RWPE2 (cell line): ENCODE data around the gene APLNR.
"Not testable (repeated sequence)": the region's sequence is repeated elsewhere in the genome, so short reads cannot be mapped to it uniquely, and the experiment has no call there.

Experiments used
- ATAC-seq: fragments of 200-7000 bp; cut with Tn5 transposase; 3 replicates; pipeline ENCODE4 v1.9.1; 2021; ENCODE audit warnings: low read depth
- DNase-seq: peaks from one replicate; pipeline ENCODE4 v3.0.0-alpha.2; 2020; ENCODE audit warnings: low spot score
- H3K27ac ChIP-seq: fragments of 450-650 bp; 2 replicates; pipeline ENCODE4 v1.5.1; 2017; ENCODE audit warnings: mild to moderate bottlenecking; ENCODE audit not compliant: poor library complexity, severe bottlenecking
- H3K27me3 ChIP-seq: fragments of 250-450 bp; sonication (Bioruptor Pico); 2 replicates; pipeline ENCODE4 v1.5.1; 2021; ENCODE audit warnings: mild to moderate bottlenecking, moderate library complexity; ENCODE audit not compliant: insufficient read depth, poor library complexity, severe bottlenecking
- H3K36me3 ChIP-seq: fragments of 250-450 bp; sonication (Bioruptor Pico); 2 replicates; pipeline ENCODE4 v1.5.1; 2020; ENCODE audit warnings: low read depth, mild to moderate bottlenecking, moderate library complexity
- H3K4me1 ChIP-seq: fragments of 250-450 bp; sonication (Bioruptor Pico); 2 replicates; pipeline ENCODE4 v1.5.1; 2021; ENCODE audit warnings: mild to moderate bottlenecking, moderate library complexity; ENCODE audit not compliant: insufficient read depth, poor library complexity, severe bottlenecking
- H3K4me3 ChIP-seq: fragments of 250-450 bp; sonication (Bioruptor Pico); 2 replicates; pipeline ENCODE4 v1.5.1; 2021; ENCODE audit warnings: mild to moderate bottlenecking, moderate library complexity; ENCODE audit not compliant: severe bottlenecking
- H3K9me3 ChIP-seq: fragments of 250-450 bp; sonication (Bioruptor Pico); 2 replicates; pipeline ENCODE4 v1.5.1; 2021; ENCODE audit warnings: mild to moderate bottlenecking, moderate library complexity; ENCODE audit not compliant: severe bottlenecking
- TF ChIP-seq, protein P1 (sequence below): fragments of 450-650 bp; IDR thresholded peaks from one replicate; pipeline ENCODE4 v1.5.1; 2017; ENCODE audit warnings: mild to moderate bottlenecking, moderate library complexity; ENCODE audit not compliant: poor library complexity, severe bottlenecking

Gene APLNR

DNA sequence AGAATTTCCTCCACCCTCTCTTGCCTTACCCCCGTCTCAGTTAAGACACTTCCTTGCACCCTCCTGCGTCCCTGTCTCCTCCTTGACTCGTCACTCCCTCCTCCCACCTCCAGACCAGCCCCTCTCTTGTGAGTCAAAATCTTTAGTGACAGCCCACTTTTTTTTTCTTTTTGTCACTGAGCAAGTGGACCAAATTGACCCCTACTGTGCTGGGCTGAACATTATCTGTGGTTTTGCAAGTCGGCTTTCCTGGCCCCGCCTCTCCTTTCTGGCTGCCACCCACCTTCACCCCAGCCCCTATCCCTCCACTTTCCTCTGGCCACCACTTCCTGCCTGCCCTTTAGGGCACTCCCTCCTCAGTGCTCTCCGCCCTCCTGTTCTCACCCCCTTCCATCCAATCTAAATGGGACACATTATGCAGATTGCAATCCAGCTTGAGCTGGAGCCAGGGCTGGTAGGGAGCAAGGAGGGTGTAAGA lies at the start of gene APLNR:
APLNR (minus strand) TSS at position 47 of the 478 bp plus-strand sequence. CDS start 246 bp downstream, outside the sequence.
- peaks cover 12% of the 10 kb centered on the region for H3K27me3 ChIP-seq
- no peaks in the 10 kb centered on the region for H3K4me1 ChIP-seq
- no peak within 1 kb of the TSS for H3K4me3 ChIP-seq
- TF ChIP-seq, protein P1, sequence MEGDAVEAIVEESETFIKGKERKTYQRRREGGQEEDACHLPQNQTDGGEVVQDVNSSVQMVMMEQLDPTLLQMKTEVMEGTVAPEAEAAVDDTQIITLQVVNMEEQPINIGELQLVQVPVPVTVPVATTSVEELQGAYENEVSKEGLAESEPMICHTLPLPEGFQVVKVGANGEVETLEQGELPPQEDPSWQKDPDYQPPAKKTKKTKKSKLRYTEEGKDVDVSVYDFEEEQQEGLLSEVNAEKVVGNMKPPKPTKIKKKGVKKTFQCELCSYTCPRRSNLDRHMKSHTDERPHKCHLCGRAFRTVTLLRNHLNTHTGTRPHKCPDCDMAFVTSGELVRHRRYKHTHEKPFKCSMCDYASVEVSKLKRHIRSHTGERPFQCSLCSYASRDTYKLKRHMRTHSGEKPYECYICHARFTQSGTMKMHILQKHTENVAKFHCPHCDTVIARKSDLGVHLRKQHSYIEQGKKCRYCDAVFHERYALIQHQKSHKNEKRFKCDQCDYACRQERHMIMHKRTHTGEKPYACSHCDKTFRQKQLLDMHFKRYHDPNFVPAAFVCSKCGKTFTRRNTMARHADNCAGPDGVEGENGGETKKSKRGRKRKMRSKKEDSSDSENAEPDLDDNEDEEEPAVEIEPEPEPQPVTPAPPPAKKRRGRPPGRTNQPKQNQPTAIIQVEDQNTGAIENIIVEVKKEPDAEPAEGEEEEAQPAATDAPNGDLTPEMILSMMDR, result no peak
- DNase-seq, result no peak
- no peaks in the 10 kb centered on the region for H3K36me3 ChIP-seq
- peak; percentile 13; the same call in 1 of the 3 replicates for ATAC-seq
- H3K27ac ChIP-seq, result no peak within 1 kb of the TSS
- no peaks in the 10 kb centered on the region for H3K9me3 ChIP-seq

DNA sequence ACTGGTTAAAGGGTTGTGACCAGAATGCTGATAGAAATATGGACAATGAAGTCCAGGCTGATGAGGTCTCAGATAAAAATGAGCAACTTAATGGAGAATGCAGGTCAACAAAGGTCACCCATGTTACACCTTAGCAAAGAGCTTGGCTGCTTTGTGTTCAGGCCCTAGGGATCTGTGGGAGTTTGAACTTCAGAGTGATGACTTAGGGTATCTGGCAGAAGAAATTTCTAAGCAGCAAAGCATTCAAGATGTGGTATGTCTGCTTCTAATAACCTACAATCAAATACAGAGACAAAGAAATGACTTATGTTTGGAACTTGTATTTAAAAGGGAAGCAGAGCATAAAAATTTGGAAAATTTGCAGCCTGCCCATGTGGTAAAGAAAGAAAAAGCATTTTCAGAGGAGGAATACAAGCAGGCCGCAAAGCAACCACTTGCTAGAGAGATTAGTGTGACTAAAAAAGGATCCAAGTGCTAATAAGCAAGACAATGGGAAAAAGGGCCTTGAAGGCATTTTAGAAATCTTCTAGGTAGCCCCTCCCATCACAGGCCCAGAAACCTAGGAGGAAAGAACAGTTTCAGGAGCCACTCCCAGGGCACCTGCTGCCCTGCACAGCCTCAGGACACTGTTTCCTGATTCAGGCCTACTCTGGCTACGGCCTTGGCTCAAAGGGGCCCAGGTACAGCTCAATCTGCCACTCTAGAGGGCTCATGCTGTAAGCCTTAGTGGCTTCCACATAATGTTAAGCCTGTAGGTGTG lies 46.4 kb upstream of the APLNR start:
- H3K4me3 ChIP-seq, result no peak overlapping the region
- no peak overlapping the region for H3K27ac ChIP-seq
- peaks cover 24% of the 10 kb centered on the region for H3K4me1 ChIP-seq
- ATAC-seq (no peak), DNase-seq (no peak)
- no peaks in the 10 kb centered on the region for H3K9me3 ChIP-seq
- H3K36me3 ChIP-seq, result no peaks in the 10 kb centered on the region
- TF ChIP-seq, protein P1, result no peak
- H3K27me3 ChIP-seq, result no peaks in the 10 kb centered on the region

DNA sequence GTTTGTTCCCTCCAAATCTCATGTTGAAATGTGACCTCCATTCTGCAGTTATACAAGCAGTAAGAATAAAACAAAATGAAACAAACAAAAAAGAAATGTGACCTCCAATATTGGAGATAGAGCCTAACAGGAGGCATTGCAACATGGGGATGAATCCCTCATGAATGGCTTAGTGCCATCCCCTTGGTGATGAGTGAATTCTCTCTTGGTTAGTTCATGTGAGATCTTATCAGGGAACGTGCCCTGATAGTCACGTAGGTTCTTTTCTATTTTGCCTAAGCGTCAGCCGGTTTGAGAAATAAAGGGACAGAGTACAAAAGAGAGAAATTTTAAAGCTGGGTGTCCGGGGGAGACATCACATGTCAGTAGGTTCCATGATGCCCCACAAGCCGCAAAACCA lies 44.5 kb upstream of the APLNR start:
- not testable (repeated sequence) for H3K27me3 ChIP-seq, H3K27ac ChIP-seq, DNase-seq, H3K9me3 ChIP-seq, ATAC-seq, H3K36me3 ChIP-seq, H3K4me3 ChIP-seq
- peaks cover 31% of the 10 kb centered on the region for H3K4me1 ChIP-seq

DNA sequence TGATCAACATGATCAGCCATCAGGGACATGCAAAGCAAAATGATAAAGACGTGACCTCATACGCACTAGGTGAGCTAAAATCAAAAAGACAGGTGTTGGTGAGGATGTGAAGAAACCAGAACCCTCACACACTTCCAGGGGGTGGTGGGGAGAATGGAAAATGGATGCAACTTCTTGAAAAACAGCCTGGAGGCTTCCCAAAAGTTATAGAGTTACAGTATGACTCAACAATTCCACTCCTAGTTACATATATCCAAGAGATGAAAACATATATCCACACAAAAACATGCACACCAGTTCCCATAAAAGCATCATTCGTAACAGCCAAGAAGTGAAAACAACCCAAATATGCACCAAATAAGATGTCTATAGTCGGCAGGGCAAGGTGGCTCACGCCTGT lies 42.1 kb upstream of the APLNR start:
- DNase-seq (no peak), ATAC-seq (peak; percentile 30; the same call in 1 of the 3 replicates)
- no peaks in the 10 kb centered on the region for H3K27me3 ChIP-seq
- H3K4me3 ChIP-seq, result no peak overlapping the region
- H3K36me3 ChIP-seq, result no peaks in the 10 kb centered on the region
- H3K4me1 ChIP-seq, result peaks cover 31% of the 10 kb centered on the region
- peak overlapping the region; percentile 68 for H3K27ac ChIP-seq
- TF ChIP-seq, protein P1, result no peak
- H3K9me3 ChIP-seq, result no peaks in the 10 kb centered on the region

DNA sequence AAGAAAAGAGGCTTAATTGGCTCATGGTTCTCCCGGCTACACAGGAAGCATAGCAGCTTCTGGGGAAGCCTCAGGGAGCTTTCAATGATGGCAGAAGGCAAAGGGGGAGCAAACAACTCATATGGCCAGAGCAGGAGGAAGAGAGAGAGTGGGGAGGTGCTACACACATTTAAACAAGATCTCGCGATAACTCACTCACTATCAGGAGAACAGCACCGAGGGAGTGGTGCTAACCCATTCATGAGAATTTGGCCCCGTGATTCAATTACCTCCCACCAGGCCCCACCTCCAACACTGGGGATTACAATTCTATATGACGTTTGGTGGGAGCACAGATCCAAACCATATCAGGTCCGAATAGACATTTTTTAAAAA lies 41.7 kb upstream of the APLNR start:
- TF ChIP-seq, protein P1, result no peak

More for the DNA sequence above, 41.7 kb upstream of the APLNR start:
- Histone ChIP-seq H3K36me3 (no peaks in the 10 kb centered on the region), H3K4me1 (peaks cover 31% of the 10 kb centered on the region), H3K9me3 (no peaks in the 10 kb centered on the region), H3K27me3 (no peaks in the 10 kb centered on the region), H3K4me3 (no peak overlapping the region), H3K27ac (peak overlapping the region; percentile 68)
- ATAC-seq (no peak), DNase-seq (no peak)
